WTC11 (cell line): ENCODE measurements around the gene ZNF615. TPM values are rescaled to one million over a fixed set of nuclear protein-coding genes. Genes with fewer than 3 reads are reported as not detected.

ENCODE experiments used
- ATAC-seq: fragments of 200-7000 bp; cut with Tn5 transposase; 2 replicates; pipeline ENCODE4 v1.10.0; 2021; ENCODE audit warnings: mild to moderate bottlenecking, moderate library complexity
- CTCF ChIA-PET: fragments of 300-600 bp; sonication (Branson Sonifier 250); formaldehyde crosslinking; loops from one replicate; lab custom pipeline; 2021; ENCODE audit warnings: antibody characterized with exemption; lab: Charles Lee
- POLR2A ChIA-PET: fragments of 350-600 bp; sonication (Branson Sonifier 250); formaldehyde crosslinking; loops from one replicate; lab custom pipeline; 2021; ENCODE audit warnings: antibody characterized with exemption; lab: Charles Lee
- DNase-seq: peaks from one replicate; pipeline ENCODE4 v3.0.0; 2021; ENCODE audit warnings: low spot score
- H3K27ac Mint-ChIP-seq: 2 replicates; pipeline ENCODE4 v1.8.0; 2021; ENCODE audit warnings: mixed read lengths
- H3K27me3 Mint-ChIP-seq: 2 replicates; pipeline ENCODE4 v1.8.0; 2021; ENCODE audit warnings: low read depth, mild to moderate bottlenecking, moderate library complexity, mixed read lengths
- H3K36me3 Mint-ChIP-seq: 2 replicates; pipeline ENCODE4 v1.8.0; 2021; ENCODE audit warnings: mixed read lengths
- H3K4me1 Mint-ChIP-seq: 2 replicates; pipeline ENCODE4 v1.8.0; 2022; ENCODE audit warnings: mixed read lengths
- H3K4me3 Mint-ChIP-seq: 2 replicates; pipeline ENCODE4 v1.8.0; 2021; ENCODE audit warnings: mild to moderate bottlenecking, moderate library complexity, mixed read lengths
- H3K9me3 Mint-ChIP-seq: 2 replicates; pipeline ENCODE4 v1.8.0; 2021; ENCODE audit warnings: mixed read lengths
- CREM ChIP-seq: sonication (generic); formaldehyde crosslinking; IDR thresholded peaks from 2 replicates; pipeline ENCODE4 v1.8.1; 2022; ENCODE audit warnings: mild to moderate bottlenecking, missing genetic modification reagents, moderate library complexity
- ELF4 ChIP-seq: sonication (generic); formaldehyde crosslinking; IDR thresholded peaks from 2 replicates; pipeline ENCODE4 v1.8.1; 2022; ENCODE audit warnings: low read depth, mild to moderate bottlenecking, moderate library complexity, missing genetic modification reagents
- ESRRA ChIP-seq: sonication (generic); formaldehyde crosslinking; IDR thresholded peaks from 2 replicates; pipeline ENCODE4 v1.8.1; 2022; ENCODE audit warnings: mild to moderate bottlenecking, missing genetic modification reagents, borderline replicate concordance
- FOXK1 ChIP-seq: sonication (generic); formaldehyde crosslinking; IDR thresholded peaks from 2 replicates; pipeline ENCODE4 v1.8.0; 2022; ENCODE audit warnings: mild to moderate bottlenecking, moderate library complexity, missing genetic modification reagents
- GABPB1 ChIP-seq: sonication (generic); formaldehyde crosslinking; IDR thresholded peaks from 2 replicates; pipeline ENCODE4 v1.8.1; 2023; ENCODE audit warnings: mild to moderate bottlenecking, missing genetic modification reagents
- GRHL2 ChIP-seq: fragments of 250-450 bp; sonication (Bioruptor Pico); IDR thresholded peaks from 2 replicates; pipeline ENCODE4 v1.8.0; 2022; ENCODE audit warnings: mild to moderate bottlenecking, moderate library complexity; ENCODE audit not compliant: insufficient replicate concordance, severe bottlenecking
- IRF2 ChIP-seq: sonication (generic); formaldehyde crosslinking; IDR thresholded peaks from 2 replicates; pipeline ENCODE4 v1.8.0; 2022; ENCODE audit warnings: low read depth, missing genetic modification reagents, borderline replicate concordance
- KAT7 ChIP-seq: sonication (generic); formaldehyde crosslinking; IDR thresholded peaks from 2 replicates; pipeline ENCODE4 v1.8.1; 2023; ENCODE audit warnings: missing genetic modification reagents, mild to moderate bottlenecking, borderline replicate concordance
- NFE2L1 ChIP-seq: sonication (generic); formaldehyde crosslinking; IDR thresholded peaks from 2 replicates; pipeline ENCODE4 v1.8.1; 2023; ENCODE audit warnings: missing genetic modification reagents
- SMAD3 ChIP-seq: sonication (generic); formaldehyde crosslinking; IDR thresholded peaks from 2 replicates; pipeline ENCODE4 v1.8.0; 2022; ENCODE audit warnings: missing genetic modification reagents, mild to moderate bottlenecking, borderline replicate concordance
- SP1 ChIP-seq: sonication (generic); formaldehyde crosslinking; conservative IDR thresholded peaks from 2 replicates; pipeline ENCODE4 v1.8.1; 2022; ENCODE audit warnings: missing genetic modification reagents
- TCF7 ChIP-seq: sonication (generic); formaldehyde crosslinking; IDR thresholded peaks from 2 replicates; pipeline ENCODE4 v1.8.0; 2022; ENCODE audit warnings: mild to moderate bottlenecking, low read depth, missing genetic modification reagents, moderate library complexity
- TEAD1 ChIP-seq: sonication (generic); formaldehyde crosslinking; IDR thresholded peaks from 2 replicates; pipeline ENCODE4 v1.8.0; 2022; ENCODE audit warnings: mild to moderate bottlenecking, missing genetic modification reagents
- ZBTB21 ChIP-seq: sonication (generic); formaldehyde crosslinking; IDR thresholded peaks from 2 replicates; pipeline ENCODE4 v1.8.1; 2023; ENCODE audit warnings: mild to moderate bottlenecking, missing genetic modification reagents, borderline replicate concordance
- ZNF317 ChIP-seq: sonication (generic); formaldehyde crosslinking; IDR thresholded peaks from 2 replicates; pipeline ENCODE4 v1.8.1; 2023; ENCODE audit warnings: low read depth, mild to moderate bottlenecking, moderate library complexity, missing genetic modification reagents, borderline replicate concordance
- total RNA-seq: library from RNA; stranded (reverse); gene quantifications from 3 replicates; pipeline ENCODE4 v1.2.3, GENCODE V29; 2021
- TF ChIP-seq, protein P1 (sequence below): sonication (generic); formaldehyde crosslinking; IDR thresholded peaks from 2 replicates; pipeline ENCODE4 v1.8.0; 2022; ENCODE audit warnings: mild to moderate bottlenecking, missing genetic modification reagents
- TF ChIP-seq, protein P2 (sequence below): sonication (generic); formaldehyde crosslinking; IDR thresholded peaks from 2 replicates; pipeline ENCODE4 v1.8.1; 2022; ENCODE audit warnings: mild to moderate bottlenecking, moderate library complexity, missing genetic modification reagents
- TF ChIP-seq, protein P3 (sequence below): sonication (generic); formaldehyde crosslinking; IDR thresholded peaks from 2 replicates; pipeline ENCODE4 v1.8.0; 2023; ENCODE audit warnings: missing genetic modification reagents, mild to moderate bottlenecking, borderline replicate concordance
- TF ChIP-seq, protein P4 (sequence below): sonication (generic); formaldehyde crosslinking; IDR thresholded peaks from 2 replicates; pipeline ENCODE4 v1.8.1; 2023; ENCODE audit warnings: mild to moderate bottlenecking, moderate library complexity, missing genetic modification reagents
- TF ChIP-seq, protein P5 (sequence below): sonication (generic); formaldehyde crosslinking; IDR thresholded peaks from 2 replicates; pipeline ENCODE4 v1.8.0; 2022; ENCODE audit warnings: missing genetic modification reagents

Gene ZNF615
- total RNA-seq, 1 experiment from 2014 or later = 11.9 TPM

DNA sequence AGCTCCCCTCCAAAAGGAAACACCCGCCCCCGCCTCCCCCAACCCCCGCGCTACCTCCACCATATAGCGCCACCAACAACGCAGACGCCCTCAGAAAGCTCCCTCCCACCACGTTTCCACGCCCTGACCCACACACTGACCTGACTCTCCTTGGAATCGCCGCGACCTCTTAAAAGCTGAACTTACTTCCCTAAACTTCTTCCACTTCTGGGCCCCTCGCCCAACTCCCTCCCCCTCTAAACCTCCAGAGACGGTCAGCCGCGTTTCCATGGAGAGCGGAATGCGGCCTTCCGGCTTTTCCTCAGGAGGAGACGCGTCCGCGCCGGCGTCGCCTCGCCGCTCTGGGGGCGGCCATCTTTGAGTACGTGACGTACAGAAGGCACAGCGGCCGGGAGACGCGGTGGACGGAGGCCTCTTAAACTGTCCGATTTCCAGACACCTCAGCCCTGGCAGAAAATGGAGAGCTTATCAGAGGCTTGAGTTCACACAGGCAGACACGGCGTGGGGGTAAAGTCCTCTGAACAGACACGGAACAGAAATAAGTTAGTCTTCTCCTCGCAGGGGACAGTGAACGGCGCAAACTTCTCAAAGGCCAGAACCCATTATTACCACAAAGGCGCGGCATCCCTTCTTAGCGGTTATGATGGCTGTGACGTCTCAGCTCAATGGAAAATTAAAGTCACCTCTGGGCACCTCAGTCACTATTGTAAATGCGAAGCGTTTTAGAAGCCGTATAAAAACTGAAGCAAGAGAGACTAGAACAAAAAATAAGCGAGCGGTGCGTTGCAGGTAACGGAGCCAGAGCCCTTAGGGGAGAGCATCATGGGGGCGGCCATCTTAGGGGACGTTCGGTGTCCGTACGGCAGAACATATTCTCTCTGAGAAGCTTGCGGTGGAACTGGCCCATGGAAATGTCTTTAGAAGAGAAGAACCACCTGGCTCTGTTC lies 40.8 kb upstream of the ZNF615 start, which contains the start of gene ZNF432:
Gene ZNF432 (minus strand): TSS at position 284 of the 947 bp plus-strand sequence. CDS start 1,970 bp downstream, outside the sequence.
- Mint-ChIP-seq H3K36me3 (peaks cover 35% of the 10 kb centered on the region), H3K27ac (peak within 1 kb of the TSS; percentile 100), H3K4me3 (peak within 1 kb of the TSS; percentile 99), H3K4me1 (peaks cover 23% of the 10 kb centered on the region), H3K9me3 (peaks cover 24% of the 10 kb centered on the region), H3K27me3 (peaks cover 5% of the 10 kb centered on the region)
- POLR2A ChIA-PET = interaction anchor here (1.0 kb wide), 1 partner anchor 41 kb away, joined by 4 read pairs; the partner anchor contains the start of gene ZNF615
- 0 out of 2 replicates have a peak, but pooled peaks have one; percentile 28 for TF ChIP-seq GABPB1 (CRISPR knock-in tag)
- TF ChIP-seq ESRRA = no peak
- peak; percentile 54; the same call in 1 of the 2 replicates for TF ChIP-seq KAT7 (CRISPR knock-in tag)
- TF ChIP-seq TEAD1 (CRISPR knock-in tag) = 0 out of 2 replicates have a peak, but pooled peaks have one; percentile 26
- 0 out of 2 replicates have a peak, but pooled peaks have one; percentile 51 for TF ChIP-seq SMAD3 (CRISPR knock-in tag)
- no peak for TF ChIP-seq NFE2L1
- TF ChIP-seq, protein P1, sequence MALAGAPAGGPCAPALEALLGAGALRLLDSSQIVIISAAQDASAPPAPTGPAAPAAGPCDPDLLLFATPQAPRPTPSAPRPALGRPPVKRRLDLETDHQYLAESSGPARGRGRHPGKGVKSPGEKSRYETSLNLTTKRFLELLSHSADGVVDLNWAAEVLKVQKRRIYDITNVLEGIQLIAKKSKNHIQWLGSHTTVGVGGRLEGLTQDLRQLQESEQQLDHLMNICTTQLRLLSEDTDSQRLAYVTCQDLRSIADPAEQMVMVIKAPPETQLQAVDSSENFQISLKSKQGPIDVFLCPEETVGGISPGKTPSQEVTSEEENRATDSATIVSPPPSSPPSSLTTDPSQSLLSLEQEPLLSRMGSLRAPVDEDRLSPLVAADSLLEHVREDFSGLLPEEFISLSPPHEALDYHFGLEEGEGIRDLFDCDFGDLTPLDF (CRISPR knock-in tag) = no peak
- TF ChIP-seq, protein P2, sequence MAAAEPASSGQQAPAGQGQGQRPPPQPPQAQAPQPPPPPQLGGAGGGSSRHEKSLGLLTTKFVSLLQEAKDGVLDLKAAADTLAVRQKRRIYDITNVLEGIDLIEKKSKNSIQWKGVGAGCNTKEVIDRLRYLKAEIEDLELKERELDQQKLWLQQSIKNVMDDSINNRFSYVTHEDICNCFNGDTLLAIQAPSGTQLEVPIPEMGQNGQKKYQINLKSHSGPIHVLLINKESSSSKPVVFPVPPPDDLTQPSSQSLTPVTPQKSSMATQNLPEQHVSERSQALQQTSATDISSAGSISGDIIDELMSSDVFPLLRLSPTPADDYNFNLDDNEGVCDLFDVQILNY (CRISPR knock-in tag) = 0 out of 2 replicates have a peak, but pooled peaks have one; percentile 34
- TF ChIP-seq, protein P3, sequence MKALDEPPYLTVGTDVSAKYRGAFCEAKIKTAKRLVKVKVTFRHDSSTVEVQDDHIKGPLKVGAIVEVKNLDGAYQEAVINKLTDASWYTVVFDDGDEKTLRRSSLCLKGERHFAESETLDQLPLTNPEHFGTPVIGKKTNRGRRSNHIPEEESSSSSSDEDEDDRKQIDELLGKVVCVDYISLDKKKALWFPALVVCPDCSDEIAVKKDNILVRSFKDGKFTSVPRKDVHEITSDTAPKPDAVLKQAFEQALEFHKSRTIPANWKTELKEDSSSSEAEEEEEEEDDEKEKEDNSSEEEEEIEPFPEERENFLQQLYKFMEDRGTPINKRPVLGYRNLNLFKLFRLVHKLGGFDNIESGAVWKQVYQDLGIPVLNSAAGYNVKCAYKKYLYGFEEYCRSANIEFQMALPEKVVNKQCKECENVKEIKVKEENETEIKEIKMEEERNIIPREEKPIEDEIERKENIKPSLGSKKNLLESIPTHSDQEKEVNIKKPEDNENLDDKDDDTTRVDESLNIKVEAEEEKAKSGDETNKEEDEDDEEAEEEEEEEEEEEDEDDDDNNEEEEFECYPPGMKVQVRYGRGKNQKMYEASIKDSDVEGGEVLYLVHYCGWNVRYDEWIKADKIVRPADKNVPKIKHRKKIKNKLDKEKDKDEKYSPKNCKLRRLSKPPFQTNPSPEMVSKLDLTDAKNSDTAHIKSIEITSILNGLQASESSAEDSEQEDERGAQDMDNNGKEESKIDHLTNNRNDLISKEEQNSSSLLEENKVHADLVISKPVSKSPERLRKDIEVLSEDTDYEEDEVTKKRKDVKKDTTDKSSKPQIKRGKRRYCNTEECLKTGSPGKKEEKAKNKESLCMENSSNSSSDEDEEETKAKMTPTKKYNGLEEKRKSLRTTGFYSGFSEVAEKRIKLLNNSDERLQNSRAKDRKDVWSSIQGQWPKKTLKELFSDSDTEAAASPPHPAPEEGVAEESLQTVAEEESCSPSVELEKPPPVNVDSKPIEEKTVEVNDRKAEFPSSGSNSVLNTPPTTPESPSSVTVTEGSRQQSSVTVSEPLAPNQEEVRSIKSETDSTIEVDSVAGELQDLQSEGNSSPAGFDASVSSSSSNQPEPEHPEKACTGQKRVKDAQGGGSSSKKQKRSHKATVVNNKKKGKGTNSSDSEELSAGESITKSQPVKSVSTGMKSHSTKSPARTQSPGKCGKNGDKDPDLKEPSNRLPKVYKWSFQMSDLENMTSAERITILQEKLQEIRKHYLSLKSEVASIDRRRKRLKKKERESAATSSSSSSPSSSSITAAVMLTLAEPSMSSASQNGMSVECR (CRISPR knock-in tag) = peak; percentile 72; the same call in 1 of the 2 replicates
- TF ChIP-seq, protein P4, sequence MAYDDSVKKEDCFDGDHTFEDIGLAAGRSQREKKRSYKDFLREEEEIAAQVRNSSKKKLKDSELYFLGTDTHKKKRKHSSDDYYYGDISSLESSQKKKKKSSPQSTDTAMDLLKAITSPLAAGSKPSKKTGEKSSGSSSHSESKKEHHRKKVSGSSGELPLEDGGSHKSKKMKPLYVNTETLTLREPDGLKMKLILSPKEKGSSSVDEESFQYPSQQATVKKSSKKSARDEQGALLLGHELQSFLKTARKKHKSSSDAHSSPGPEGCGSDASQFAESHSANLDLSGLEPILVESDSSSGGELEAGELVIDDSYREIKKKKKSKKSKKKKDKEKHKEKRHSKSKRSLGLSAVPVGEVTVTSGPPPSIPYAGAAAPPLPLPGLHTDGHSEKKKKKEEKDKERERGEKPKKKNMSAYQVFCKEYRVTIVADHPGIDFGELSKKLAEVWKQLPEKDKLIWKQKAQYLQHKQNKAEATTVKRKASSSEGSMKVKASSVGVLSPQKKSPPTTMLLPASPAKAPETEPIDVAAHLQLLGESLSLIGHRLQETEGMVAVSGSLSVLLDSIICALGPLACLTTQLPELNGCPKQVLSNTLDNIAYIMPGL (CRISPR knock-in tag) = 0 out of 2 replicates have a peak, but pooled peaks have one; percentile 29
- peak; percentile 35; the same call in 1 of the 2 replicates for TF ChIP-seq FOXK1 (CRISPR knock-in tag)
- peak; percentile 23; the same call in 1 of the 2 replicates for TF ChIP-seq SP1 (CRISPR knock-in tag)
- no peak for TF ChIP-seq GRHL2 (CRISPR knock-in tag)
- peak; percentile 76; the same call in 1 of the 2 replicates for TF ChIP-seq CREM (CRISPR knock-in tag)
- DNase-seq (peak; percentile 97), ATAC-seq (peak; percentile 91)
- CTCF ChIA-PET = no interaction called here

DNA sequence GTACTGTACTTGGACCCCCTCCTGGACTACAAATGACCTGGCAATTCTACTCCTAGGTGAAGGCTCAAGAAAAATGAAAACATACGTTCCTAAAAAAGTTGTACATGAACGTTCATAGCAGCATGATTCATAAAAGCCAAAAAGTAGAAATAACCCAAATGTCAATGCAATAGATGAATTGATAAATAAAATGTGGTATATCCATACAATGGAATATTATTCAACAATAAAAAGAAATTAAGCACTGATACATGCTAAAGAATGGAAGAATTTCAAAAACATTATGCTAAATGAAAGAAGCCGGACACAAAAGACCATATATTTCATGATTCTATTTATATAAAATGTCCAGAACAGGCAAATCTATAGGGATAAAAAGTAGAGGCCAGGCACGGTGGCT lies 31.2 kb upstream of the ZNF615 start:
- peaks cover 46% of the 10 kb centered on the region for H3K9me3 Mint-ChIP-seq
- no peak for ATAC-seq
- H3K4me1 Mint-ChIP-seq = peaks cover 4% of the 10 kb centered on the region; the same call in 1 of the 2 replicates
- no peak for DNase-seq
- H3K27me3 Mint-ChIP-seq = no peaks in the 10 kb centered on the region
- H3K36me3 Mint-ChIP-seq = peaks cover 68% of the 10 kb centered on the region
- POLR2A ChIA-PET = no interaction called here
- H3K4me3 Mint-ChIP-seq = no peak overlapping the region
- CTCF ChIA-PET = no interaction called here
- H3K27ac Mint-ChIP-seq = no peak overlapping the region
- TF ChIP-seq TEAD1 (CRISPR knock-in tag) (no peak), ELF4 (CRISPR knock-in tag) (no peak), IRF2 (no peak), ZNF317 (CRISPR knock-in tag) (no peak), TCF7 (CRISPR knock-in tag) (no peak), ZBTB21 (CRISPR knock-in tag) (no peak), GRHL2 (CRISPR knock-in tag) (no peak), SP1 (CRISPR knock-in tag) (no peak)
- TF ChIP-seq, protein P5, sequence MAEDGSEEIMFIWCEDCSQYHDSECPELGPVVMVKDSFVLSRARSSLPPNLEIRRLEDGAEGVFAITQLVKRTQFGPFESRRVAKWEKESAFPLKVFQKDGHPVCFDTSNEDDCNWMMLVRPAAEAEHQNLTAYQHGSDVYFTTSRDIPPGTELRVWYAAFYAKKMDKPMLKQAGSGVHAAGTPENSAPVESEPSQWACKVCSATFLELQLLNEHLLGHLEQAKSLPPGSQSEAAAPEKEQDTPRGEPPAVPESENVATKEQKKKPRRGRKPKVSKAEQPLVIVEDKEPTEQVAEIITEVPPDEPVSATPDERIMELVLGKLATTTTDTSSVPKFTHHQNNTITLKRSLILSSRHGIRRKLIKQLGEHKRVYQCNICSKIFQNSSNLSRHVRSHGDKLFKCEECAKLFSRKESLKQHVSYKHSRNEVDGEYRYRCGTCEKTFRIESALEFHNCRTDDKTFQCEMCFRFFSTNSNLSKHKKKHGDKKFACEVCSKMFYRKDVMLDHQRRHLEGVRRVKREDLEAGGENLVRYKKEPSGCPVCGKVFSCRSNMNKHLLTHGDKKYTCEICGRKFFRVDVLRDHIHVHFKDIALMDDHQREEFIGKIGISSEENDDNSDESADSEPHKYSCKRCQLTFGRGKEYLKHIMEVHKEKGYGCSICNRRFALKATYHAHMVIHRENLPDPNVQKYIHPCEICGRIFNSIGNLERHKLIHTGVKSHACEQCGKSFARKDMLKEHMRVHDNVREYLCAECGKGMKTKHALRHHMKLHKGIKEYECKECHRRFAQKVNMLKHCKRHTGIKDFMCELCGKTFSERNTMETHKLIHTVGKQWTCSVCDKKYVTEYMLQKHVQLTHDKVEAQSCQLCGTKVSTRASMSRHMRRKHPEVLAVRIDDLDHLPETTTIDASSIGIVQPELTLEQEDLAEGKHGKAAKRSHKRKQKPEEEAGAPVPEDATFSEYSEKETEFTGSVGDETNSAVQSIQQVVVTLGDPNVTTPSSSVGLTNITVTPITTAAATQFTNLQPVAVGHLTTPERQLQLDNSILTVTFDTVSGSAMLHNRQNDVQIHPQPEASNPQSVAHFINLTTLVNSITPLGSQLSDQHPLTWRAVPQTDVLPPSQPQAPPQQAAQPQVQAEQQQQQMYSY (CRISPR knock-in tag) = no peak
